Prostate gland (tissue), 2 donors: ENCODE data around the gene KLHL26.

Experiments used
- POLR2A ChIP-seq: fragments of 450-650 bp; IDR thresholded peaks from one replicate; pipeline ENCODE4 v1.6.1; 2016; ENCODE audit warnings: antibody characterized with exemption, mild to moderate bottlenecking
- TF ChIP-seq, protein P1 (sequence below), 4 experiments: fragments of 200-600 bp in 2 of 4; fragments of 450-650 bp in 2 of 4; sonication (generic) in 2 of 4; IDR thresholded peaks; 1 replicate in 3 of 4; 2 replicates in 1 of 4; pipeline ENCODE4 v1.5.1; 2016 to 2019; ENCODE audit warnings: antibody characterized with exemption in 4 of 4, mild to moderate bottlenecking in 2 of 4, moderate library complexity in 2 of 4

DNA sequence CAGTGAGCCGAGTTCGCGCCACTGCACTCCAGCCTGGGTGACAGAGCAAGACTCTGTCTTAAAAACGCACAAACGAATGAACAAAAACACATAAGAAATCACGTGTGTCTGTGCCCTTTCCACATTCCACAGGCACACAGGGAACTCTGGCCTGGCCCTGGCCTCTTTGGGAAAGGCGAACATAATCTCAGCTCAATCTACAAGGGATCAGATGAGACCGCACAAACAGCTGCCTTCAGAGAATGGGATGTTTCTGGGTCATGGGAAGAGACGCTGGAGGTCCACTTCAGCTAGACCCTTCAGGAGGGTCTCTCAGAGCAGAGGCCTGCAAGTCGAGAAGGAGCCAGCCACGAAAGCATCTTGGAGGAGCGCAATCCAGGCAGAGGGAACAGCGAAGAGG lies 40.3 kb downstream of the KLHL26 start:
- TF ChIP-seq, protein P1, sequence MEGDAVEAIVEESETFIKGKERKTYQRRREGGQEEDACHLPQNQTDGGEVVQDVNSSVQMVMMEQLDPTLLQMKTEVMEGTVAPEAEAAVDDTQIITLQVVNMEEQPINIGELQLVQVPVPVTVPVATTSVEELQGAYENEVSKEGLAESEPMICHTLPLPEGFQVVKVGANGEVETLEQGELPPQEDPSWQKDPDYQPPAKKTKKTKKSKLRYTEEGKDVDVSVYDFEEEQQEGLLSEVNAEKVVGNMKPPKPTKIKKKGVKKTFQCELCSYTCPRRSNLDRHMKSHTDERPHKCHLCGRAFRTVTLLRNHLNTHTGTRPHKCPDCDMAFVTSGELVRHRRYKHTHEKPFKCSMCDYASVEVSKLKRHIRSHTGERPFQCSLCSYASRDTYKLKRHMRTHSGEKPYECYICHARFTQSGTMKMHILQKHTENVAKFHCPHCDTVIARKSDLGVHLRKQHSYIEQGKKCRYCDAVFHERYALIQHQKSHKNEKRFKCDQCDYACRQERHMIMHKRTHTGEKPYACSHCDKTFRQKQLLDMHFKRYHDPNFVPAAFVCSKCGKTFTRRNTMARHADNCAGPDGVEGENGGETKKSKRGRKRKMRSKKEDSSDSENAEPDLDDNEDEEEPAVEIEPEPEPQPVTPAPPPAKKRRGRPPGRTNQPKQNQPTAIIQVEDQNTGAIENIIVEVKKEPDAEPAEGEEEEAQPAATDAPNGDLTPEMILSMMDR (IDR thresholded peaks at IDR 0.05) = no peak
- no peak for TF ChIP-seq POLR2A
